GM12878 (cell line): ENCODE data around the gene CHD9. TPM values are rescaled to one million over a fixed set of nuclear protein-coding genes. Genes with fewer than 3 reads are reported as not detected.

ENCODE experiments used
- ATAC-seq: fragments of 200-7000 bp; cut with Tn5 transposase; 3 replicates; pipeline ENCODE4 v1.9.1; 2020; ENCODE audit warnings: mild to moderate bottlenecking, moderate library complexity
- BruUV-seq: library from RNA; stranded (reverse); fragments of 400-500 nt; replicated peaks from 2 replicates; lab custom pipeline; 2021; lab: Mats Ljungman, UMichigan
- CTCF ChIA-PET: fragments of 300-600 bp; sonication (Branson Sonifier 250); formaldehyde crosslinking; extraction: SDS; loops from one replicate; lab custom pipeline; 2021; ENCODE audit warnings: inconsistent platforms; lab: Yijun Ruan, JAX
- POLR2A ChIA-PET: fragments of 350-600 bp; formaldehyde crosslinking; extraction: SDS; loops from one replicate; lab custom pipeline; 2021; ENCODE audit warnings: inconsistent platforms; lab: Charles Lee
- RAD21 ChIA-PET: fragments of 300-600 bp; sonication (Branson Sonifier 250); formaldehyde crosslinking; loops from one replicate; lab custom pipeline; 2023; ENCODE audit warnings: antibody characterized with exemption; ENCODE audit not compliant: unreplicated experiment; lab: Charles Lee
- SMC1A ChIA-PET: fragments of 300-600 bp; sonication (Branson Sonifier 250); formaldehyde crosslinking; loops from one replicate; lab custom pipeline; 2023; ENCODE audit not compliant: unreplicated experiment, uncharacterized antibody; lab: Charles Lee
- DNase-seq: peaks from one replicate; pipeline ENCODE4 v3.0.0-alpha.2; 2011; ENCODE audit warnings: low read depth, low spot score
- FAIRE-seq: peaks from 3 replicates; lab custom pipeline; 2011; peaks lifted over from hg19 to GRCh38; lab: Jason Lieb, UNC
- H2AFZ ChIP-seq: 2 replicates; pipeline ENCODE4 v1.6.0; 2011; ENCODE audit warnings: low read depth, low read length, control low read depth; ENCODE audit not compliant: control insufficient read depth
- H3K27ac ChIP-seq: 2 replicates; pipeline ENCODE4 v1.5.1; 2011; ENCODE audit warnings: control low read depth; ENCODE audit not compliant: control insufficient read depth, insufficient read depth
- H3K27me3 ChIP-seq, 2 experiments: replicated peaks in 1 of 2; 2 replicates each; pipeline versions ENCODE4 v1.6.0 to v1.6.1; 2011; ENCODE audit warnings: low read length in 1 of 2; ENCODE audit not compliant: control insufficient read depth in 2 of 2, insufficient read depth in 2 of 2
- H3K36me3 ChIP-seq, 2 experiments: 2 replicates each; pipeline ENCODE4 v1.5.1; 2011; ENCODE audit warnings: low read length in 1 of 2; ENCODE audit not compliant: control insufficient read depth in 2 of 2, insufficient read depth in 2 of 2
- H3K4me1 ChIP-seq: 2 replicates; pipeline ENCODE4 v1.6.1; 2011; ENCODE audit warnings: mild to moderate bottlenecking, low read length, moderate library complexity, mixed read lengths; ENCODE audit not compliant: control insufficient read depth, insufficient read depth
- H3K4me2 ChIP-seq: 2 replicates; pipeline ENCODE4 v1.6.0; 2011; ENCODE audit warnings: control low read depth; ENCODE audit not compliant: control insufficient read depth, insufficient read depth
- H3K4me3 ChIP-seq: fragments of 200-600 bp; sonication (generic); 2 replicates; pipeline ENCODE4 v1.5.1; 2016
- H3K79me2 ChIP-seq: 2 replicates; pipeline ENCODE4 v1.6.0; 2011; ENCODE audit warnings: low read length; ENCODE audit not compliant: control insufficient read depth, insufficient read depth
- H3K9ac ChIP-seq: 2 replicates; pipeline ENCODE4 v1.8.0; 2011; ENCODE audit warnings: low read length, control low read depth, mixed read lengths; ENCODE audit not compliant: control insufficient read depth, insufficient read depth
- H3K9me3 ChIP-seq: replicated peaks from 3 replicates; pipeline ENCODE4 v1.5.1; 2011; ENCODE audit warnings: mild to moderate bottlenecking, low read length; ENCODE audit not compliant: control insufficient read depth, insufficient read depth
- H4K20me1 ChIP-seq: 2 replicates; pipeline ENCODE4 v1.6.0; 2011; ENCODE audit not compliant: control insufficient read depth, insufficient read depth
- BCL11A ChIP-seq: IDR thresholded peaks from 2 replicates; pipeline ENCODE4 v1.6.1; 2011; ENCODE audit warnings: low read depth, low read length
- CBX5 ChIP-seq: sonication (generic); IDR thresholded peaks from 2 replicates; pipeline ENCODE4 v1.6.1; 2016; ENCODE audit warnings: low read depth, moderate library complexity, mild to moderate bottlenecking, inconsistent platforms
- E2F8 ChIP-seq: fragments of 450-650 bp; IDR thresholded peaks from 2 replicates; pipeline ENCODE4 v1.6.1; 2018; ENCODE audit warnings: mild to moderate bottlenecking, low read depth, moderate library complexity; ENCODE audit not compliant: partially characterized antibody
- EED ChIP-seq: sonication (generic); IDR thresholded peaks from 2 replicates; pipeline ENCODE4 v1.6.1; 2016; ENCODE audit warnings: antibody characterized with exemption, low read depth
- MLLT1 ChIP-seq: fragments of 450-650 bp; IDR thresholded peaks from 2 replicates; pipeline ENCODE4 v1.6.1; 2016; ENCODE audit warnings: mild to moderate bottlenecking
- USF2 ChIP-seq: IDR thresholded peaks from 2 replicates; pipeline ENCODE4 v1.6.1; 2011; ENCODE audit warnings: low read depth, low read length, improper control_type of control experiment, borderline replicate concordance
- ZBTB4 ChIP-seq: fragments of 450-650 bp; formaldehyde crosslinking; IDR thresholded peaks from 2 replicates; pipeline ENCODE4 v1.4.0; 2022; ENCODE audit warnings: mild to moderate bottlenecking, moderate library complexity
- WGBS: methylation state at CpG from one replicate; pipeline ENCODE4 v1.1.6; 2016; ENCODE audit warnings: low lambda C conversion rate; ENCODE audit not compliant: insufficient replicate concordance, insufficient coverage; ENCODE audit errors: missing lambda C conversion rate; 5-methylcytosine and 5-hydroxymethylcytosine counted together
- in situ Hi-C: fragments of 300-500 bp; cut with MboI; formaldehyde crosslinking; loops from 9 replicates; pipeline ENCODE4 v1.14.3; 2018; ENCODE audit warnings: mixed read lengths
- intact Hi-C: fragments of 100-400 bp; cut with micrococcal nuclease; formaldehyde crosslinking; loops from one replicate; pipeline ENCODE4 v1.14.2; 2022; ENCODE audit not compliant: unreplicated experiment
- polyA plus RNA-seq, 11 experiments: library from polyadenylated mRNA; depleted of rRNA in 4 of 11; unstranded in 6 of 11; stranded (reverse) in 5 of 11; fragments of >200 nt; fragmentation: Nextera tagmentation in 4 of 11; fragmentation: Illumina TruSeq in 1 of 11; extraction: Ambion mirVana in 4 of 11; extraction: Trizol in 1 of 11; gene quantifications; 1 replicate in 1 of 11; 2 replicates in 10 of 11; pipeline versions ENCODE4 v1.2.1 to v1.2.3, GENCODE V29; 2011 to 2016; ENCODE audit warnings: inconsistent platforms in 2 of 11, missing spikeins in 2 of 11, low read depth in 1 of 11
- total RNA-seq, 4 experiments: library from RNA; depleted of rRNA in 3 of 4; stranded (reverse); fragments of >200 nt in 3 of 4; fragmentation: Illumina TruSeq in 1 of 4; extraction: Trizol in 1 of 4; gene quantifications; 2 replicates each; pipeline versions ENCODE4 v1.2.1 to v1.2.3, GENCODE V29; 2013 to 2021

CHD9 gene
- total and polyA plus RNA-seq, 10 of the 15 experiments (the other 5 are each of a cell fraction or from before 2014, with no cell fraction given): 29.2 to 95.7 (median 54.3) TPM

GRCh38 chr16:53154513-53154912 is 99.7 kb downstream of the CHD9 start:
- in situ Hi-C loops: no loop called here
- H3K36me3 ChIP-seq: peaks cover 0 to 18% of the 10 kb centered on the region in 2 experiments; a peak in 3 of 4 replicates
- H3K79me2 ChIP-seq: peaks cover 24% of the 10 kb centered on the region

More at GRCh38 chr16:53154513-53154912, 99.7 kb downstream of the CHD9 start:
- no peak for TF ChIP-seq USF2
- no peak for TF ChIP-seq ZBTB4 (CRISPR knock-in tag)
- no peak for TF ChIP-seq BCL11A
- TF ChIP-seq EED: no peak
- TF ChIP-seq MLLT1: no peak
- TF ChIP-seq E2F8: no peak
- no peak for TF ChIP-seq CBX5
- H4K20me1 ChIP-seq: no peaks in the 10 kb centered on the region
- H3K9ac ChIP-seq: no peak overlapping the region
- ChIA-PET RAD21 (interaction anchor here (0.8 to 9.4 kb wide), 4 partner anchors 22 to 97 kb away, joined by 3 to 73 read pairs (median 4); partner anchors contain the start of gene CHD9), SMC1A (interaction anchor here (0.9 to 2.3 kb wide), 15 partner anchors 10 to 281 kb away, joined by 3 to 8 read pairs (median 4); partner anchors contain the start of gene CHD9), CTCF (interaction anchor here (1.2 to 2.7 kb wide), 6 partner anchors 10 to 97 kb away, joined by 3 to 10 read pairs (median 4); no protein-coding TSS in a partner anchor), POLR2A (no interaction called here)
- no TSS peak for BruUV-seq
- no peaks in the 10 kb centered on the region for H3K9me3 ChIP-seq
- ATAC-seq (no peak), DNase-seq (no peak), FAIRE-seq (no peak)
- H3K4me3 ChIP-seq: no peak overlapping the region
- no peak overlapping the region for H2AFZ ChIP-seq
- H3K27ac ChIP-seq: no peak overlapping the region
- whole genome bisulfite sequencing: 97% methylated on average over 9 of the region's 9 CpGs
- intact Hi-C loops: no loop called here
- H3K4me1 ChIP-seq: no peaks in the 10 kb centered on the region; the same call in 1 of the 2 replicates
- no peaks in the 10 kb centered on the region for H3K27me3 ChIP-seq
- no peak overlapping the region for H3K4me2 ChIP-seq
